ENCODE measurements around the gene CHRNE. TPM values are rescaled to one million over a fixed set of nuclear protein-coding genes. Genes with fewer than 3 reads are reported as not detected.

The CHRNE gene
- total and polyA plus RNA-seq, 2 experiments from 2014 or later, result 0.24 to 1.2 TPM

DNA sequence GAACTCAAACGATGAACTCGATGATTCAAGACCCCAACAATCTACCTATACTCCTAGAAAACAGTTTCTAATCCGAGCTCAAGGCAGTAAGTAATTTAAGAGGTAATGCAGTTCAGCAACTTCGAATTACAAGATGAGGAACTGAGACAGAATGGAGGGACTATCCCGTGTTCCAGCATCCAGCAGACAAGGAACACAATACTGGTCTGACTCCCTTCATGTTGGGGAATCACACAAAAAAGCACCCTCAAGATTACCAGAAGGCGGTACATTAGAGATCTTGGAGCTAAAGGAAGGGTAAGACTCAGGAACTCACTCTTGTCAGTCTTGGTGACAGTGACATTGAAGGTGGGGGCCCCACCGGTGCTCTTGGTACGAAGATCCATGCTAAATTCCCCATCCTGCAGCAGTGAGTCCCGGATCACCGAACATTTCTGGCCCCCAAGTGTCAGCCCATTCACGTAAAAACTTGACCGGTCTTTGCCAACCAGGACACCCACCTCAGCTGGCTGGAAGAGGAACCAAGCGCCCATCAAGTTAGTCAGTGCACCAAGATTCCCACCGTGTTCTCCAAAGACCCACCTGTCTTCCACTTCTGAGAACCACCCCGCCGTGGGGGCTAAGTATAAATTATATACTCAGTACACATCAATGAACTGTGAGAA is 43.5 kb upstream of the CHRNE start:
- Mint-ChIP-seq H3K27me3 (ENCODE audit: insufficient read depth, low read depth, poor library complexity) (peaks cover 34% of the 10 kb centered on the region), H3K4me3 (peak overlapping the region; percentile 92), H3K27ac (peak overlapping the region; percentile 80), H3K4me1 (peaks cover 42% of the 10 kb centered on the region), H3K9me3 (no peaks in the 10 kb centered on the region; the same call in 2 of the 3 replicates), H3K36me3 (ENCODE audit: low read depth) (peaks cover 62% of the 10 kb centered on the region)
- Histone ChIP-seq H3K27me3 (ENCODE audit: insufficient read depth) (no peaks in the 10 kb centered on the region), H3F3A (replicated peaks; ENCODE audit: low read depth) (peaks cover 50% of the 10 kb centered on the region), H3K36me3 (ENCODE audit: insufficient read depth) (peaks cover 21% of the 10 kb centered on the region), H3K4me2 (peak overlapping the region; percentile 96), H3K4me1 (ENCODE audit: insufficient read depth) (peaks cover 39% of the 10 kb centered on the region), H4K20me1 (replicated peaks; ENCODE audit: insufficient read depth) (peaks cover 28% of the 10 kb centered on the region), H2AFZ (no peak overlapping the region), H3K4me3 (peak overlapping the region; percentile 96), H3K27ac (ENCODE audit: low read depth) (peak overlapping the region; percentile 100), H3K9me2 (ENCODE audit: insufficient read depth) (no peaks in the 10 kb centered on the region), H3K79me2 (replicated peaks; ENCODE audit: insufficient read depth) (peaks cover 49% of the 10 kb centered on the region)
- no peak for TF ChIP-seq JUNB (IDR thresholded peaks at IDR 0.05; ENCODE audit: unreplicated experiment)
- peak; percentile 7; the same call in 1 of the 2 replicates for TF ChIP-seq POLR2AphosphoS5 (IDR thresholded peaks at IDR 0.05; ENCODE audit: low read depth)
- ATAC-seq (no peak), DNase-seq (ENCODE audit: low spot score) (no peak)

- H4K20me1 ChIP-seq (replicated peaks; ENCODE audit: insufficient read depth), result peaks cover 33% of the 10 kb centered on the region
- H3K27ac ChIP-seq (ENCODE audit: low read depth), result peak overlapping the region; percentile 100
- peaks cover 55% of the 10 kb centered on the region for H3F3A ChIP-seq (replicated peaks; ENCODE audit: low read depth)
- H3K4me1 ChIP-seq (ENCODE audit: insufficient read depth), result peaks cover 39% of the 10 kb centered on the region
- no peak for DNase-seq (ENCODE audit: low spot score)
- H3K27me3 ChIP-seq (ENCODE audit: insufficient read depth), result no peaks in the 10 kb centered on the region
- Mint-ChIP-seq H3K4me3 (peak overlapping the region; percentile 92), H3K36me3 (ENCODE audit: low read depth) (peaks cover 67% of the 10 kb centered on the region), H3K27me3 (ENCODE audit: insufficient read depth, low read depth, poor library complexity) (peaks cover 31% of the 10 kb centered on the region), H3K4me1 (peaks cover 42% of the 10 kb centered on the region), H3K27ac (peak overlapping the region; percentile 92), H3K9me3 (no peaks in the 10 kb centered on the region; the same call in 2 of the 3 replicates)
- TF ChIP-seq, protein P1, sequence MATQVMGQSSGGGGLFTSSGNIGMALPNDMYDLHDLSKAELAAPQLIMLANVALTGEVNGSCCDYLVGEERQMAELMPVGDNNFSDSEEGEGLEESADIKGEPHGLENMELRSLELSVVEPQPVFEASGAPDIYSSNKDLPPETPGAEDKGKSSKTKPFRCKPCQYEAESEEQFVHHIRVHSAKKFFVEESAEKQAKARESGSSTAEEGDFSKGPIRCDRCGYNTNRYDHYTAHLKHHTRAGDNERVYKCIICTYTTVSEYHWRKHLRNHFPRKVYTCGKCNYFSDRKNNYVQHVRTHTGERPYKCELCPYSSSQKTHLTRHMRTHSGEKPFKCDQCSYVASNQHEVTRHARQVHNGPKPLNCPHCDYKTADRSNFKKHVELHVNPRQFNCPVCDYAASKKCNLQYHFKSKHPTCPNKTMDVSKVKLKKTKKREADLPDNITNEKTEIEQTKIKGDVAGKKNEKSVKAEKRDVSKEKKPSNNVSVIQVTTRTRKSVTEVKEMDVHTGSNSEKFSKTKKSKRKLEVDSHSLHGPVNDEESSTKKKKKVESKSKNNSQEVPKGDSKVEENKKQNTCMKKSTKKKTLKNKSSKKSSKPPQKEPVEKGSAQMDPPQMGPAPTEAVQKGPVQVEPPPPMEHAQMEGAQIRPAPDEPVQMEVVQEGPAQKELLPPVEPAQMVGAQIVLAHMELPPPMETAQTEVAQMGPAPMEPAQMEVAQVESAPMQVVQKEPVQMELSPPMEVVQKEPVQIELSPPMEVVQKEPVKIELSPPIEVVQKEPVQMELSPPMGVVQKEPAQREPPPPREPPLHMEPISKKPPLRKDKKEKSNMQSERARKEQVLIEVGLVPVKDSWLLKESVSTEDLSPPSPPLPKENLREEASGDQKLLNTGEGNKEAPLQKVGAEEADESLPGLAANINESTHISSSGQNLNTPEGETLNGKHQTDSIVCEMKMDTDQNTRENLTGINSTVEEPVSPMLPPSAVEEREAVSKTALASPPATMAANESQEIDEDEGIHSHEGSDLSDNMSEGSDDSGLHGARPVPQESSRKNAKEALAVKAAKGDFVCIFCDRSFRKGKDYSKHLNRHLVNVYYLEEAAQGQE (IDR thresholded peaks at IDR 0.05; ENCODE audit: unreplicated experiment), result no peak
- TF ChIP-seq POLR2AphosphoS5 (IDR thresholded peaks at IDR 0.05; ENCODE audit: low read depth) (peak; percentile 27; the same call in 1 of the 2 replicates), NANOG (IDR thresholded peaks at IDR 0.05; ENCODE audit: borderline replicate concordance) (no peak), EZH2 (IDR thresholded peaks at IDR 0.05; ENCODE audit: low read depth, unreplicated experiment) (no peak), JUNB (IDR thresholded peaks at IDR 0.05; ENCODE audit: unreplicated experiment) (no peak)
- ATAC-seq, result no peak
- peak overlapping the region; percentile 96 for H3K4me2 ChIP-seq
- H3K9me2 ChIP-seq (ENCODE audit: insufficient read depth), result no peaks in the 10 kb centered on the region
- no peak overlapping the region for H2AFZ ChIP-seq
- H3K79me2 ChIP-seq (replicated peaks; ENCODE audit: insufficient read depth), result peaks cover 55% of the 10 kb centered on the region
- H3K4me3 ChIP-seq, result peak overlapping the region; percentile 96
- peaks cover 21% of the 10 kb centered on the region for H3K36me3 ChIP-seq (ENCODE audit: insufficient read depth)
Observed at GRCh38 chr17:4945944-4946280, 43.0 kb upstream of the CHRNE start.
